ENCODE data around the gene CCND1.

CCND1 gene

GRCh38 chr11:69698362-69698761 lies 57.4 kb downstream of the CCND1 start:
- Mint-ChIP-seq H3K4me3 (no peak overlapping the region), H3K36me3 (ENCODE audit: low read depth) (no peaks in the 10 kb centered on the region), H3K9me3 (no peaks in the 10 kb centered on the region), H3K4me1 (ENCODE audit: low read depth) (no peaks in the 10 kb centered on the region), H3K27me3 (peaks cover 54% of the 10 kb centered on the region), H3K27ac (no peak overlapping the region)
- intact Hi-C loops (cut with micrococcal nuclease) = no loop called here

GRCh38 chr11:69699213-69699612 lies 58.3 kb downstream of the CCND1 start:
- intact Hi-C loops (cut with micrococcal nuclease) = no loop called here
- Mint-ChIP-seq H3K9me3 (no peaks in the 10 kb centered on the region), H3K27ac (no peak overlapping the region), H3K36me3 (ENCODE audit: low read depth) (no peaks in the 10 kb centered on the region), H3K4me1 (ENCODE audit: low read depth) (no peaks in the 10 kb centered on the region), H3K27me3 (peaks cover 63% of the 10 kb centered on the region), H3K4me3 (no peak overlapping the region)

GRCh38 chr11:69700278-69701140 lies 59.6 kb downstream of the CCND1 start:
- Mint-ChIP-seq H3K9me3 (no peaks in the 10 kb centered on the region), H3K27ac (no peak overlapping the region), H3K27me3 (peaks cover 73% of the 10 kb centered on the region), H3K4me3 (no peak overlapping the region), H3K36me3 (ENCODE audit: low read depth) (no peaks in the 10 kb centered on the region), H3K4me1 (ENCODE audit: low read depth) (peaks cover 6% of the 10 kb centered on the region)
- intact Hi-C loops (cut with micrococcal nuclease) = no loop called here

GRCh38 chr11:69702239-69702691 lies 61.3 kb downstream of the CCND1 start:
- Mint-ChIP-seq H3K4me1 (ENCODE audit: low read depth) (peaks cover 9% of the 10 kb centered on the region), H3K27me3 (peaks cover 84% of the 10 kb centered on the region), H3K36me3 (ENCODE audit: low read depth) (no peaks in the 10 kb centered on the region), H3K9me3 (no peaks in the 10 kb centered on the region), H3K27ac (no peak overlapping the region), H3K4me3 (no peak overlapping the region)
- intact Hi-C loops (cut with micrococcal nuclease) = no loop called here

- H3K27ac Mint-ChIP-seq = no peak overlapping the region
- no peaks in the 10 kb centered on the region for H3K36me3 Mint-ChIP-seq (ENCODE audit: low read depth)
- peaks cover 88% of the 10 kb centered on the region for H3K27me3 Mint-ChIP-seq
- intact Hi-C loops (cut with micrococcal nuclease) = no loop called here
- peaks cover 9% of the 10 kb centered on the region for H3K4me1 Mint-ChIP-seq (ENCODE audit: low read depth)
- no peak overlapping the region for H3K4me3 Mint-ChIP-seq
- no peaks in the 10 kb centered on the region for H3K9me3 Mint-ChIP-seq
These were observed 62.0 kb downstream of the CCND1 start for GRCh38 chr11:69702769-69703452.

GRCh38 chr11:69703453-69703767 lies 62.5 kb downstream of the CCND1 start:
- no peaks in the 10 kb centered on the region for H3K36me3 Mint-ChIP-seq (ENCODE audit: low read depth)
- peaks cover 9% of the 10 kb centered on the region for H3K4me1 Mint-ChIP-seq (ENCODE audit: low read depth)
- H3K27ac Mint-ChIP-seq = no peak overlapping the region
- H3K27me3 Mint-ChIP-seq = peaks cover 89% of the 10 kb centered on the region
- intact Hi-C loops (cut with micrococcal nuclease) = no loop called here
- H3K4me3 Mint-ChIP-seq = no peak overlapping the region
- H3K9me3 Mint-ChIP-seq = no peaks in the 10 kb centered on the region
